ENCODE results near the gene ZNF274.

DNA sequence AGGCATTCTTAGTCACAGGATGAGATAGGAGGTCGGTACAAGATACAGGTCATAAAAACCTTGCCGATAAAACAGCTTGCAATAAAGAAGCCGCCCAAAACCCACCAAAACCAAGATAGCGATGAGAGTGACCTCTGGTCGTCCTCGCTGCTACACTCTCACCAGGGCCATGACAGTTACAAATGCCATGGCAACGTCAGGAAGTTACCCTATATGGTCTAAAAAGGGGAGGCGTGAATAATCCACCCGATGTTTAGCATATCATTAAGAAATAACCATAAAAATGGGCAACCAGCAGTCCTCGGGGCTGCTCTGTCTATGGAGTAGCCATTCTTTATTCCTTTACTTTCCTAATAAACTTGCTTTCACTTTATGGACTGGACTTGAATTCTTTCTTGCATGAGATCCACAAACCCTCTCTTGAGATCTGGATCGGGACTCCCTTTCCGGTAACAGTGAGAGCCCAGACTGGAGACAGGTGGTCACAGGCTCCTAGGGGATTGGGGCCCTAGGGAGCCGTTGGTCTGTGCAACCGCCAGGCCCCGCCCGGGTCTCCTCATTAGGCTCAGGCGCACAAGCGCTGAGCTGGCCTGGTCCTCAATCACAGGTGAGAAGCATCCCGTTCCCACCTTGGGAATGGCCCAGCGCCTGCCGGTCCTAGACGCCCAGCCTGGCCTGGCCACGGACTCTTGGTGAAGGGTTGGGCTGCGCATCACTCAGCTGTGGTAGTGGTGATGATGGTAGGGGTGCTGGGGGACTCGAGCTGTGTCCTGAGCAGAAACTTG, 34.9 kb downstream of the ZNF274 start:
- TF ChIP-seq, protein P1, sequence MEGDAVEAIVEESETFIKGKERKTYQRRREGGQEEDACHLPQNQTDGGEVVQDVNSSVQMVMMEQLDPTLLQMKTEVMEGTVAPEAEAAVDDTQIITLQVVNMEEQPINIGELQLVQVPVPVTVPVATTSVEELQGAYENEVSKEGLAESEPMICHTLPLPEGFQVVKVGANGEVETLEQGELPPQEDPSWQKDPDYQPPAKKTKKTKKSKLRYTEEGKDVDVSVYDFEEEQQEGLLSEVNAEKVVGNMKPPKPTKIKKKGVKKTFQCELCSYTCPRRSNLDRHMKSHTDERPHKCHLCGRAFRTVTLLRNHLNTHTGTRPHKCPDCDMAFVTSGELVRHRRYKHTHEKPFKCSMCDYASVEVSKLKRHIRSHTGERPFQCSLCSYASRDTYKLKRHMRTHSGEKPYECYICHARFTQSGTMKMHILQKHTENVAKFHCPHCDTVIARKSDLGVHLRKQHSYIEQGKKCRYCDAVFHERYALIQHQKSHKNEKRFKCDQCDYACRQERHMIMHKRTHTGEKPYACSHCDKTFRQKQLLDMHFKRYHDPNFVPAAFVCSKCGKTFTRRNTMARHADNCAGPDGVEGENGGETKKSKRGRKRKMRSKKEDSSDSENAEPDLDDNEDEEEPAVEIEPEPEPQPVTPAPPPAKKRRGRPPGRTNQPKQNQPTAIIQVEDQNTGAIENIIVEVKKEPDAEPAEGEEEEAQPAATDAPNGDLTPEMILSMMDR (IDR thresholded peaks at IDR 0.05) = no peak
- TF ChIP-seq POLR2A (IDR thresholded peaks at IDR 0.05) = no peak
